A549 (cell line): Measurements from ENCODE around the gene ADAMTS2.

Source experiments
- TF ChIP-seq, protein P1 (sequence below): fragments of 150-350 bp; IDR thresholded peaks from 2 replicates; pipeline ENCODE4 v1.6.1; 2014; ENCODE audit warnings: low read depth, mild to moderate bottlenecking, low read length
- TF ChIP-seq, protein P2 (sequence below): IDR thresholded peaks from 2 replicates; pipeline ENCODE4 v1.6.1; 2012; ENCODE audit warnings: low read depth, borderline replicate concordance
- TF ChIP-seq, protein P3 (sequence below): fragments of >200 bp; sonication (Bioruptor Twin); formaldehyde crosslinking; IDR thresholded peaks from 3 replicates; pipeline ENCODE4 v1.5.1; 2016

DNA sequence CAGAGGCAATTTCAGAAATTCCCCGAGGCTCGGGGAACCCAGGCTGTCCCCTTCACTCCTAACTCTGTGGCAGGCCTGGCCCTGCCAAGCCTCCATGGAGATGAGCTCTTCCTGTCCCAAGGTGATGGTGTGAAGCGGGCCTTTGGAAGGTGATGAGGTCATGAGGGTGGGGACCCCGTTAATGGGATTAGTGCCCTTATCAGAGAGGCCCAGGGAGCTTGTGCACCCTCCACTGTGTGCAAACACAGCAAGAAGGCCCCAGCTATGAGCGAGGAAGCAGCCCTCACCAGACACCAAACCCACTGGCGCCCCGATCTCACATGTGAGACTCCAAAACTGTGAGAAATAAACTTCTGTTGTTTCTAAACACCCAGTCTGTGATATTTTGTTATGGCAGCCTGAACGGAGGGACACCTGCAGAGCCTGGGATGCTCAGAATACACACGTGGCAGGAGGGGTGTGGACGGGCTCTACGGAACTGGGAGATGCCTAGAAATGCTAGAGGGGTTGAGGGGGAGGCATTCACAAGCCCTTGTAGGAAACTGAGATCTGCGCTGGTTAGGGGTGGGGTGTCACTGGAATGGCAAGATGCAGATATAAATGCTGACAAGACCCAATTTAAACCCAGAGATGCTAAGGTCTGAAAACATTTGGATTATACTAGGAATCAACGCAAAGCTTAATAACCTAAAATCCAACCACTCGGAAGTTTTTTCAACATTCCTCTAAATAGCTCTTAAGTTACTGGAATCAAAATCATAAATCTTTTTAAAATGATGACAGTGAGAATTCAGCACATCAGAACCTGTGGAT is 46.9 kb downstream of the ADAMTS2 start:
- TF ChIP-seq, protein P1, sequence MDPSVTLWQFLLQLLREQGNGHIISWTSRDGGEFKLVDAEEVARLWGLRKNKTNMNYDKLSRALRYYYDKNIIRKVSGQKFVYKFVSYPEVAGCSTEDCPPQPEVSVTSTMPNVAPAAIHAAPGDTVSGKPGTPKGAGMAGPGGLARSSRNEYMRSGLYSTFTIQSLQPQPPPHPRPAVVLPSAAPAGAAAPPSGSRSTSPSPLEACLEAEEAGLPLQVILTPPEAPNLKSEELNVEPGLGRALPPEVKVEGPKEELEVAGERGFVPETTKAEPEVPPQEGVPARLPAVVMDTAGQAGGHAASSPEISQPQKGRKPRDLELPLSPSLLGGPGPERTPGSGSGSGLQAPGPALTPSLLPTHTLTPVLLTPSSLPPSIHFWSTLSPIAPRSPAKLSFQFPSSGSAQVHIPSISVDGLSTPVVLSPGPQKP, result no peak
- TF ChIP-seq, protein P2, sequence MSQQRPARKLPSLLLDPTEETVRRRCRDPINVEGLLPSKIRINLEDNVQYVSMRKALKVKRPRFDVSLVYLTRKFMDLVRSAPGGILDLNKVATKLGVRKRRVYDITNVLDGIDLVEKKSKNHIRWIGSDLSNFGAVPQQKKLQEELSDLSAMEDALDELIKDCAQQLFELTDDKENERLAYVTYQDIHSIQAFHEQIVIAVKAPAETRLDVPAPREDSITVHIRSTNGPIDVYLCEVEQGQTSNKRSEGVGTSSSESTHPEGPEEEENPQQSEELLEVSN, result no peak
- TF ChIP-seq, protein P3, sequence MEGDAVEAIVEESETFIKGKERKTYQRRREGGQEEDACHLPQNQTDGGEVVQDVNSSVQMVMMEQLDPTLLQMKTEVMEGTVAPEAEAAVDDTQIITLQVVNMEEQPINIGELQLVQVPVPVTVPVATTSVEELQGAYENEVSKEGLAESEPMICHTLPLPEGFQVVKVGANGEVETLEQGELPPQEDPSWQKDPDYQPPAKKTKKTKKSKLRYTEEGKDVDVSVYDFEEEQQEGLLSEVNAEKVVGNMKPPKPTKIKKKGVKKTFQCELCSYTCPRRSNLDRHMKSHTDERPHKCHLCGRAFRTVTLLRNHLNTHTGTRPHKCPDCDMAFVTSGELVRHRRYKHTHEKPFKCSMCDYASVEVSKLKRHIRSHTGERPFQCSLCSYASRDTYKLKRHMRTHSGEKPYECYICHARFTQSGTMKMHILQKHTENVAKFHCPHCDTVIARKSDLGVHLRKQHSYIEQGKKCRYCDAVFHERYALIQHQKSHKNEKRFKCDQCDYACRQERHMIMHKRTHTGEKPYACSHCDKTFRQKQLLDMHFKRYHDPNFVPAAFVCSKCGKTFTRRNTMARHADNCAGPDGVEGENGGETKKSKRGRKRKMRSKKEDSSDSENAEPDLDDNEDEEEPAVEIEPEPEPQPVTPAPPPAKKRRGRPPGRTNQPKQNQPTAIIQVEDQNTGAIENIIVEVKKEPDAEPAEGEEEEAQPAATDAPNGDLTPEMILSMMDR, result no peak
